Measurements from ENCODE around the gene CCDC39. TPM values are rescaled to one million over a fixed set of nuclear protein-coding genes. Genes with fewer than 3 reads are reported as not detected.

CCDC39 gene
- total RNA-seq, 1 donor from 2014 or later, result 0.24 TPM

GRCh38 chr3:180631317-180631716 lies 48.0 kb downstream of the CCDC39 start:
- no peaks in the 10 kb centered on the region for H3K36me3 ChIP-seq
- H3K27ac ChIP-seq, result no peak overlapping the region
- H3K27me3 ChIP-seq, result no peaks in the 10 kb centered on the region
- no peak overlapping the region for H3K4me3 Mint-ChIP-seq
- H3K9ac ChIP-seq, result no peak overlapping the region
- DNase-seq (ENCODE audit: low spot score), result no peak
- no peak overlapping the region for H3K4me3 ChIP-seq
- H3K4me2 ChIP-seq, result no peak overlapping the region
- no peaks in the 10 kb centered on the region for H3K4me1 ChIP-seq
- H3K27me3 Mint-ChIP-seq (ENCODE audit: insufficient read depth, low read depth), result peaks cover 5% of the 10 kb centered on the region
- H3K79me2 ChIP-seq (ENCODE audit: low read depth), result no peaks in the 10 kb centered on the region
- TF ChIP-seq CTCF (IDR thresholded peaks at IDR 0.05) (peak; percentile 33), EZH2phosphoT487 (IDR thresholded peaks at IDR 0.05) (no peak)
- H3K9me3 ChIP-seq (ENCODE audit: low read depth), result no peaks in the 10 kb centered on the region
- H3K27ac Mint-ChIP-seq, result no peak overlapping the region
- no peak overlapping the region for H2AFZ ChIP-seq (replicated peaks)
- H3K9me3 Mint-ChIP-seq, result no peaks in the 10 kb centered on the region
- no peaks in the 10 kb centered on the region for H4K20me1 ChIP-seq (ENCODE audit: low read depth)
- H3F3A ChIP-seq (ENCODE audit: low read depth), result no peaks in the 10 kb centered on the region
- no peaks in the 10 kb centered on the region for H3K36me3 Mint-ChIP-seq
- H3K4me1 Mint-ChIP-seq, result no peaks in the 10 kb centered on the region

- H3K27ac Mint-ChIP-seq, result no peak overlapping the region
- Histone ChIP-seq H3K36me3 (no peaks in the 10 kb centered on the region), H3K27ac (no peak overlapping the region), H4K20me1 (ENCODE audit: low read depth) (no peaks in the 10 kb centered on the region), H3K4me2 (no peak overlapping the region), H3F3A (ENCODE audit: low read depth) (no peaks in the 10 kb centered on the region), H2AFZ (replicated peaks) (no peak overlapping the region), H3K4me1 (no peaks in the 10 kb centered on the region), H3K9ac (no peak overlapping the region), H3K4me3 (no peak overlapping the region), H3K79me2 (ENCODE audit: low read depth) (no peaks in the 10 kb centered on the region), H3K9me3 (ENCODE audit: low read depth) (no peaks in the 10 kb centered on the region), H3K27me3 (no peaks in the 10 kb centered on the region)
- H3K9me3 Mint-ChIP-seq, result no peaks in the 10 kb centered on the region
- no peaks in the 10 kb centered on the region for H3K36me3 Mint-ChIP-seq
- no peak for TF ChIP-seq EZH2 (IDR thresholded peaks at IDR 0.05)
- TF ChIP-seq EZH2phosphoT487 (IDR thresholded peaks at IDR 0.05), result no peak
- TF ChIP-seq CTCF (IDR thresholded peaks at IDR 0.05), result no peak
- no peak overlapping the region for H3K4me3 Mint-ChIP-seq
- DNase-seq (ENCODE audit: low spot score), result no peak
- H3K4me1 Mint-ChIP-seq, result no peaks in the 10 kb centered on the region
- H3K27me3 Mint-ChIP-seq (ENCODE audit: insufficient read depth, low read depth), result peaks cover 4% of the 10 kb centered on the region
Observed at GRCh38 chr3:180630371-180630770, 48.9 kb downstream of the CCDC39 start.

- no peaks in the 10 kb centered on the region for H3F3A ChIP-seq (ENCODE audit: low read depth)
- H3K36me3 ChIP-seq, result peaks cover 10% of the 10 kb centered on the region
- Mint-ChIP-seq H3K27ac (no peak overlapping the region), H3K9me3 (no peaks in the 10 kb centered on the region), H3K4me3 (no peak overlapping the region), H3K36me3 (peaks cover 2% of the 10 kb centered on the region), H3K27me3 (ENCODE audit: insufficient read depth, low read depth) (no peaks in the 10 kb centered on the region), H3K4me1 (no peaks in the 10 kb centered on the region)
- DNase-seq (ENCODE audit: low spot score), result no peak
- peaks cover 5% of the 10 kb centered on the region for H3K9me3 ChIP-seq (ENCODE audit: low read depth)
- no peak overlapping the region for H2AFZ ChIP-seq (replicated peaks)
- no peak overlapping the region for H3K9ac ChIP-seq
- TF ChIP-seq EZH2 (IDR thresholded peaks at IDR 0.05), result no peak
- TF ChIP-seq EZH2phosphoT487 (IDR thresholded peaks at IDR 0.05), result no peak
- no peak for TF ChIP-seq CTCF (IDR thresholded peaks at IDR 0.05)
- no peak overlapping the region for H3K4me3 ChIP-seq
- H3K79me2 ChIP-seq (ENCODE audit: low read depth), result no peaks in the 10 kb centered on the region
- peaks cover 3% of the 10 kb centered on the region for H3K4me1 ChIP-seq
- H3K27me3 ChIP-seq, result no peaks in the 10 kb centered on the region
- H3K27ac ChIP-seq, result no peak overlapping the region
- H3K4me2 ChIP-seq, result no peak overlapping the region
- H4K20me1 ChIP-seq (ENCODE audit: low read depth), result no peaks in the 10 kb centered on the region
Observed at GRCh38 chr3:180626844-180627243, 52.4 kb downstream of the CCDC39 start.

All from neural progenitor cell (in vitro differentiated cells).